GM12878 (cell line): ENCODE results near the gene PKN2. TPM values are rescaled to one million over a fixed set of nuclear protein-coding genes. Genes with fewer than 3 reads are reported as not detected.

Experiments
- ATAC-seq: fragments of 200-7000 bp; cut with Tn5 transposase; 3 replicates; pipeline ENCODE4 v1.9.1; 2020; ENCODE audit warnings: mild to moderate bottlenecking, moderate library complexity
- BruUV-seq: library from RNA; stranded (reverse); fragments of 400-500 nt; replicated peaks from 2 replicates; lab custom pipeline; 2021; lab: Mats Ljungman, UMichigan
- CTCF ChIA-PET: fragments of 300-600 bp; sonication (Branson Sonifier 250); formaldehyde crosslinking; extraction: SDS; loops from one replicate; lab custom pipeline; 2021; ENCODE audit warnings: inconsistent platforms; lab: Yijun Ruan, JAX
- POLR2A ChIA-PET: fragments of 350-600 bp; formaldehyde crosslinking; extraction: SDS; loops from one replicate; lab custom pipeline; 2021; ENCODE audit warnings: inconsistent platforms; lab: Charles Lee
- RAD21 ChIA-PET: fragments of 300-600 bp; sonication (Branson Sonifier 250); formaldehyde crosslinking; loops from one replicate; lab custom pipeline; 2023; ENCODE audit warnings: antibody characterized with exemption; ENCODE audit not compliant: unreplicated experiment; lab: Charles Lee
- SMC1A ChIA-PET: fragments of 300-600 bp; sonication (Branson Sonifier 250); formaldehyde crosslinking; loops from one replicate; lab custom pipeline; 2023; ENCODE audit not compliant: unreplicated experiment, uncharacterized antibody; lab: Charles Lee
- DNase-seq: peaks from one replicate; pipeline ENCODE4 v3.0.0-alpha.2; 2011; ENCODE audit warnings: low read depth, low spot score
- FAIRE-seq: peaks from 3 replicates; lab custom pipeline; 2011; peaks lifted over from hg19 to GRCh38; lab: Jason Lieb, UNC
- H2AFZ ChIP-seq: 2 replicates; pipeline ENCODE4 v1.6.0; 2011; ENCODE audit warnings: low read depth, low read length, control low read depth; ENCODE audit not compliant: control insufficient read depth
- H3K27ac ChIP-seq: 2 replicates; pipeline ENCODE4 v1.5.1; 2011; ENCODE audit warnings: control low read depth; ENCODE audit not compliant: control insufficient read depth, insufficient read depth
- H3K27me3 ChIP-seq, 2 experiments: replicated peaks in 1 of 2; 2 replicates each; pipeline versions ENCODE4 v1.6.0 to v1.6.1; 2011; ENCODE audit warnings: low read length in 1 of 2; ENCODE audit not compliant: control insufficient read depth in 2 of 2, insufficient read depth in 2 of 2
- H3K36me3 ChIP-seq, 2 experiments: 2 replicates each; pipeline ENCODE4 v1.5.1; 2011; ENCODE audit warnings: low read length in 1 of 2; ENCODE audit not compliant: control insufficient read depth in 2 of 2, insufficient read depth in 2 of 2
- H3K4me1 ChIP-seq: 2 replicates; pipeline ENCODE4 v1.6.1; 2011; ENCODE audit warnings: mild to moderate bottlenecking, low read length, moderate library complexity, mixed read lengths; ENCODE audit not compliant: control insufficient read depth, insufficient read depth
- H3K4me2 ChIP-seq: 2 replicates; pipeline ENCODE4 v1.6.0; 2011; ENCODE audit warnings: control low read depth; ENCODE audit not compliant: control insufficient read depth, insufficient read depth
- H3K4me3 ChIP-seq: fragments of 200-600 bp; sonication (generic); 2 replicates; pipeline ENCODE4 v1.5.1; 2016
- H3K79me2 ChIP-seq: 2 replicates; pipeline ENCODE4 v1.6.0; 2011; ENCODE audit warnings: low read length; ENCODE audit not compliant: control insufficient read depth, insufficient read depth
- H3K9ac ChIP-seq: 2 replicates; pipeline ENCODE4 v1.8.0; 2011; ENCODE audit warnings: low read length, control low read depth, mixed read lengths; ENCODE audit not compliant: control insufficient read depth, insufficient read depth
- H3K9me3 ChIP-seq: replicated peaks from 3 replicates; pipeline ENCODE4 v1.5.1; 2011; ENCODE audit warnings: mild to moderate bottlenecking, low read length; ENCODE audit not compliant: control insufficient read depth, insufficient read depth
- H4K20me1 ChIP-seq: 2 replicates; pipeline ENCODE4 v1.6.0; 2011; ENCODE audit not compliant: control insufficient read depth, insufficient read depth
- BACH1 ChIP-seq: fragments of 450-650 bp; IDR thresholded peaks from 2 replicates; pipeline ENCODE4 v1.6.1; 2017; ENCODE audit warnings: mild to moderate bottlenecking, borderline replicate concordance
- CBX5 ChIP-seq: sonication (generic); IDR thresholded peaks from 2 replicates; pipeline ENCODE4 v1.6.1; 2016; ENCODE audit warnings: low read depth, moderate library complexity, mild to moderate bottlenecking, inconsistent platforms
- EGR1 ChIP-seq, 2 experiments: IDR thresholded peaks; 1 replicate in 1 of 2; 2 replicates in 1 of 2; pipeline ENCODE4 v1.6.1; 2011 to 2012; ENCODE audit warnings: low read depth in 2 of 2, low read length in 2 of 2, borderline replicate concordance in 1 of 2, mild to moderate bottlenecking in 1 of 2, moderate library complexity in 1 of 2
- EP300 ChIP-seq, 2 experiments: fragments of 150-350 bp in 1 of 2; IDR thresholded peaks; 2 replicates each; pipeline ENCODE4 v1.6.1; 2011 to 2012; ENCODE audit warnings: low read depth in 2 of 2, low read length in 2 of 2, borderline replicate concordance in 1 of 2, improper control_type of control experiment in 1 of 2, inconsistent platforms in 1 of 2; ENCODE audit not compliant: control insufficient read depth in 1 of 2
- HCFC1 ChIP-seq: fragments of 150-350 bp; IDR thresholded peaks from 2 replicates; pipeline ENCODE4 v1.6.1; 2014; ENCODE audit warnings: low read length
- HDAC2 ChIP-seq: fragments of 200-600 bp; sonication (generic); IDR thresholded peaks from 2 replicates; pipeline ENCODE4 v1.6.1; 2017
- IRF5 ChIP-seq: fragments of 450-650 bp; IDR thresholded peaks from 2 replicates; pipeline ENCODE4 v1.6.1; 2017; ENCODE audit warnings: borderline replicate concordance
- JUND ChIP-seq: IDR thresholded peaks from 2 replicates; pipeline ENCODE4 v1.6.1; 2012; ENCODE audit warnings: low read depth, mild to moderate bottlenecking, low read length, improper control_type of control experiment, moderate library complexity
- NFIC ChIP-seq: IDR thresholded peaks from 2 replicates; pipeline ENCODE4 v1.6.1; 2012; ENCODE audit warnings: low read depth, mild to moderate bottlenecking, inconsistent platforms, low read length, moderate library complexity
- NRF1 ChIP-seq: conservative IDR thresholded peaks from 2 replicates; pipeline ENCODE4 v1.6.1; 2011; ENCODE audit warnings: mild to moderate bottlenecking, low read depth, low read length, improper control_type of control experiment
- PAX8 ChIP-seq: fragments of 450-650 bp; IDR thresholded peaks from 2 replicates; pipeline ENCODE4 v1.6.1; 2017; ENCODE audit warnings: mild to moderate bottlenecking, moderate library complexity
- PBX3 ChIP-seq: IDR thresholded peaks from 2 replicates; pipeline ENCODE4 v1.6.1; 2011; ENCODE audit warnings: mild to moderate bottlenecking, low read depth, low read length, moderate library complexity; ENCODE audit not compliant: insufficient replicate concordance
- POLR2A ChIP-seq: IDR thresholded peaks from 2 replicates; pipeline ENCODE4 v1.6.1; 2011; ENCODE audit warnings: low read depth, mild to moderate bottlenecking, low read length
- SMAD1 ChIP-seq: fragments of 450-650 bp; IDR thresholded peaks from 2 replicates; pipeline ENCODE4 v1.6.1; 2018; ENCODE audit warnings: mild to moderate bottlenecking, low read depth; ENCODE audit not compliant: partially characterized antibody
- SP1 ChIP-seq: IDR thresholded peaks from one replicate; pipeline ENCODE4 v1.6.1; 2011; ENCODE audit warnings: low read depth, low read length
- SPI1 ChIP-seq: IDR thresholded peaks from 2 replicates; pipeline ENCODE4 v1.6.1; 2011; ENCODE audit warnings: low read depth, mild to moderate bottlenecking, low read length, moderate library complexity, borderline replicate concordance; ENCODE audit not compliant: insufficient read depth
- SUZ12 ChIP-seq: fragments of 200-600 bp; sonication (generic); IDR thresholded peaks from one replicate; pipeline ENCODE4 v1.6.1; 2018; ENCODE audit warnings: antibody characterized with exemption, mild to moderate bottlenecking; ENCODE audit not compliant: unreplicated experiment
- TCF12 ChIP-seq: IDR thresholded peaks from 2 replicates; pipeline ENCODE4 v1.6.1; 2011; ENCODE audit warnings: low read depth, mild to moderate bottlenecking, low read length
- ZBED1 ChIP-seq: IDR thresholded peaks from 2 replicates; pipeline ENCODE4 v1.6.1; 2016; ENCODE audit warnings: borderline replicate concordance
- ZNF217 ChIP-seq: fragments of 450-650 bp; IDR thresholded peaks from 2 replicates; pipeline ENCODE4 v1.6.1; 2017; ENCODE audit warnings: antibody characterized with exemption, mild to moderate bottlenecking
- ZNF274 ChIP-seq: IDR thresholded peaks from one replicate; pipeline ENCODE4 v1.8.0; 2011; ENCODE audit not compliant: insufficient read length, insufficient read depth
- ZNF384 ChIP-seq: IDR thresholded peaks from 2 replicates; pipeline ENCODE4 v1.6.1; 2012; ENCODE audit warnings: low read depth, mild to moderate bottlenecking, low read length, improper control_type of control experiment, borderline replicate concordance
- ZSCAN29 ChIP-seq: fragments of 450-650 bp; IDR thresholded peaks from 2 replicates; pipeline ENCODE4 v1.6.1; 2017; ENCODE audit warnings: mild to moderate bottlenecking, moderate library complexity
- WGBS: methylation state at CpG from one replicate; pipeline ENCODE4 v1.1.6; 2016; ENCODE audit warnings: low lambda C conversion rate; ENCODE audit not compliant: insufficient replicate concordance, insufficient coverage; ENCODE audit errors: missing lambda C conversion rate; 5-methylcytosine and 5-hydroxymethylcytosine counted together
- in situ Hi-C: fragments of 300-500 bp; cut with MboI; formaldehyde crosslinking; loops from 9 replicates; pipeline ENCODE4 v1.14.3; 2018; ENCODE audit warnings: mixed read lengths
- intact Hi-C: fragments of 100-400 bp; cut with micrococcal nuclease; formaldehyde crosslinking; loops from one replicate; pipeline ENCODE4 v1.14.2; 2022; ENCODE audit not compliant: unreplicated experiment
- polyA plus RNA-seq, 11 experiments: library from polyadenylated mRNA; depleted of rRNA in 4 of 11; unstranded in 6 of 11; stranded (reverse) in 5 of 11; fragments of >200 nt; fragmentation: Nextera tagmentation in 4 of 11; fragmentation: Illumina TruSeq in 1 of 11; extraction: Ambion mirVana in 4 of 11; extraction: Trizol in 1 of 11; gene quantifications; 1 replicate in 1 of 11; 2 replicates in 10 of 11; pipeline versions ENCODE4 v1.2.1 to v1.2.3, GENCODE V29; 2011 to 2016; ENCODE audit warnings: inconsistent platforms in 2 of 11, missing spikeins in 2 of 11, low read depth in 1 of 11
- total RNA-seq, 4 experiments: library from RNA; depleted of rRNA in 3 of 4; stranded (reverse); fragments of >200 nt in 3 of 4; fragmentation: Illumina TruSeq in 1 of 4; extraction: Trizol in 1 of 4; gene quantifications; 2 replicates each; pipeline versions ENCODE4 v1.2.1 to v1.2.3, GENCODE V29; 2013 to 2021

Gene PKN2
- total and polyA plus RNA-seq, 10 of the 15 experiments (the other 5 are each of a cell fraction or from before 2014, with no cell fraction given), result 2.6 to 18.3 (median 12.9) TPM

- H3K4me1 ChIP-seq, result no peaks in the 10 kb centered on the region
- peak overlapping the region; percentile 74 for H2AFZ ChIP-seq
- no peak for DNase-seq
- in situ Hi-C loops, result loop anchor here (25.0 kb wide), 1 partner anchor 1772 kb away; the partner anchor contains the start of genes HS2ST1 and SELENOF
- no TSS peak for BruUV-seq
- H3K27ac ChIP-seq, result peak overlapping the region; percentile 86
- intact Hi-C loops, result loop anchor here (1.0 kb wide), 1 partner anchor 22 kb away; no protein-coding TSS in a partner anchor
- no peaks in the 10 kb centered on the region for H3K36me3 ChIP-seq
- H3K9me3 ChIP-seq, result no peaks in the 10 kb centered on the region; the same call in 1 of the 3 replicates
- 1% methylated on average over 32 of the region's 58 CpGs for WGBS
- peak overlapping the region; percentile 85 for H3K9ac ChIP-seq
- ChIA-PET CTCF (interaction anchor here (1.1 to 9.0 kb wide), 10 partner anchors 11 to 204 kb away, joined by 3 to 123 read pairs (median 10); no protein-coding TSS in a partner anchor), SMC1A (interaction anchor here (0.7 to 9.1 kb wide), 19 partner anchors 9 to 942 kb away, joined by 3 to 72 read pairs (median 4); no protein-coding TSS in a partner anchor), POLR2A (interaction anchor here (0.6 to 3.3 kb wide), 15 partner anchors 10 to 578 kb away, joined by 3 to 17 read pairs (median 4); partner anchors contain the start of gene GTF2B), RAD21 (interaction anchor here (0.7 to 6.0 kb wide), 13 partner anchors 9 to 205 kb away, joined by 3 to 66 read pairs (median 6); no protein-coding TSS in a partner anchor)
- peaks cover 58% of the 10 kb centered on the region for H3K79me2 ChIP-seq
- H3K27me3 ChIP-seq, result no peaks in the 10 kb centered on the region
- H3K4me2 ChIP-seq, result peak overlapping the region; percentile 52
- peak; percentile 71 for ATAC-seq
- FAIRE-seq, result no peak
- H3K4me3 ChIP-seq, result peak overlapping the region; percentile 95
- no peaks in the 10 kb centered on the region for H4K20me1 ChIP-seq
- TF ChIP-seq ZNF384, result peak; percentile 58; the same call in 1 of the 2 replicates
- no peak; a peak in 1 of 3 replicates for TF ChIP-seq EGR1 (IDR thresholded peaks at IDR 0.05; ENCODE audit: borderline replicate concordance in 1 of 2, low read depth in 2 of 2, low read length in 2 of 2)
- no peak for TF ChIP-seq NFIC
- no peak for TF ChIP-seq POLR2A
- no peak for TF ChIP-seq SUZ12
- TF ChIP-seq ZNF217, result no peak
- no peak for TF ChIP-seq NRF1
- TF ChIP-seq HCFC1, result no peak
- no peak for TF ChIP-seq TCF12
- TF ChIP-seq ZSCAN29, result no peak
- no peak for TF ChIP-seq HDAC2
- no peak for TF ChIP-seq SP1
- 0 out of 2 replicates have a peak, but pooled peaks have one; percentile 19 for TF ChIP-seq CBX5
- no peak for TF ChIP-seq EP300 (IDR thresholded peaks at IDR 0.05; ENCODE audit: borderline replicate concordance in 1 of 2, control insufficient read depth in 1 of 2, low read depth in 2 of 2, low read length in 2 of 2)
- no peak for TF ChIP-seq SPI1
- TF ChIP-seq BACH1, result no peak
- TF ChIP-seq PAX8, result no peak
- TF ChIP-seq JUND, result no peak
- TF ChIP-seq PBX3, result no peak
- 0 out of 2 replicates have a peak, but pooled peaks have one; percentile 16 for TF ChIP-seq ZBED1
- TF ChIP-seq IRF5, result no peak
- TF ChIP-seq SMAD1, result no peak
- no peak for TF ChIP-seq ZNF274
Measured at GRCh38 chr1:88684482-88685258, 597 bp downstream of the PKN2 start.
